GM10266 (cell line): ENCODE results near the gene B3GLCT.
"Not testable (repeated sequence)": the region's sequence is repeated elsewhere in the genome, so short reads cannot be mapped to it uniquely, and the experiment has no call there.

Source experiments
- DNase-seq: peaks from one replicate; pipeline ENCODE4 v3.0.0; 2012; ENCODE audit errors: extremely low spot score
- TF ChIP-seq, protein P1 (sequence below): IDR thresholded peaks from 2 replicates; pipeline ENCODE4 v1.5.1; 2012; ENCODE audit warnings: mild to moderate bottlenecking, low read depth; ENCODE audit not compliant: control insufficient read depth, insufficient read depth; ENCODE audit errors: missing control alignments

The B3GLCT gene

DNA sequence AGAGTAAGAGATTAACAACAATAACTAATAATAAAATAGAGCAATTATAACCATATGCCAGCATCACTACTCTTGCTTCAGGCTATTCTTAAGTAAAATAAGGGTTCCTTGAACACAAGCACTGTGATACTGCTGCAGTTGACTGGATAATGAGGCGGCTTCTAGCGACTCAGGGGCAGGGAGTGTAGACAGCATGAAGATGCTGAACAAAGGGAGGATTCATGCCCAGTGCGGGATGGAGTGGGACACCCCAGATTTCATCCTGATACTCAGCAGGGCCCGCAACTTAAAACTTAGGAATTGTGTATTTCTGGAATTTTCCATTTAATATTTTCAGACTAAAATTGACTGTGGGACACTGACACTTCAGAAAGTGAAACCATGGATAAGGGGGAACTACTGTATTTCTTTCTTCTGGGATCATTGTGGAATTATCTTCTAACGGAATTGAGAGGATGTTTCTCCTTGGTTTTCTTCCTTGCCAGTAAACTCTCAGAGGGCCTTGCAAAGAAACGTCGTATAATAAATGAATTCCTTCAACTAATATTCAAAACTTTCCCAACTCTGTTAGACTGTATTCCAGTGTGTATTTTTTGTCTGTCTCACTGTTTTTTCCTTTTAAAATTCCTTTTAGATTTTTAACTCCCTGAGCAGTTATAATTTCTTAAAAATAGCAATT, 127.5 kb downstream of the B3GLCT start:
- TF ChIP-seq, protein P1, sequence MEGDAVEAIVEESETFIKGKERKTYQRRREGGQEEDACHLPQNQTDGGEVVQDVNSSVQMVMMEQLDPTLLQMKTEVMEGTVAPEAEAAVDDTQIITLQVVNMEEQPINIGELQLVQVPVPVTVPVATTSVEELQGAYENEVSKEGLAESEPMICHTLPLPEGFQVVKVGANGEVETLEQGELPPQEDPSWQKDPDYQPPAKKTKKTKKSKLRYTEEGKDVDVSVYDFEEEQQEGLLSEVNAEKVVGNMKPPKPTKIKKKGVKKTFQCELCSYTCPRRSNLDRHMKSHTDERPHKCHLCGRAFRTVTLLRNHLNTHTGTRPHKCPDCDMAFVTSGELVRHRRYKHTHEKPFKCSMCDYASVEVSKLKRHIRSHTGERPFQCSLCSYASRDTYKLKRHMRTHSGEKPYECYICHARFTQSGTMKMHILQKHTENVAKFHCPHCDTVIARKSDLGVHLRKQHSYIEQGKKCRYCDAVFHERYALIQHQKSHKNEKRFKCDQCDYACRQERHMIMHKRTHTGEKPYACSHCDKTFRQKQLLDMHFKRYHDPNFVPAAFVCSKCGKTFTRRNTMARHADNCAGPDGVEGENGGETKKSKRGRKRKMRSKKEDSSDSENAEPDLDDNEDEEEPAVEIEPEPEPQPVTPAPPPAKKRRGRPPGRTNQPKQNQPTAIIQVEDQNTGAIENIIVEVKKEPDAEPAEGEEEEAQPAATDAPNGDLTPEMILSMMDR, result no peak
- DNase-seq, result no peak

- TF ChIP-seq, protein P1, result no peak
- no peak for DNase-seq
These were observed 128.9 kb downstream of the B3GLCT start for GRCh38 chr13:31328549-31329235.

- DNase-seq, result no peak
- TF ChIP-seq, protein P1, result no peak
These were observed 130.5 kb downstream of the B3GLCT start for GRCh38 chr13:31330236-31330635.

- no peak for DNase-seq
- TF ChIP-seq, protein P1, result no peak
These were observed 131.3 kb downstream of the B3GLCT start for GRCh38 chr13:31331068-31331467.

DNA sequence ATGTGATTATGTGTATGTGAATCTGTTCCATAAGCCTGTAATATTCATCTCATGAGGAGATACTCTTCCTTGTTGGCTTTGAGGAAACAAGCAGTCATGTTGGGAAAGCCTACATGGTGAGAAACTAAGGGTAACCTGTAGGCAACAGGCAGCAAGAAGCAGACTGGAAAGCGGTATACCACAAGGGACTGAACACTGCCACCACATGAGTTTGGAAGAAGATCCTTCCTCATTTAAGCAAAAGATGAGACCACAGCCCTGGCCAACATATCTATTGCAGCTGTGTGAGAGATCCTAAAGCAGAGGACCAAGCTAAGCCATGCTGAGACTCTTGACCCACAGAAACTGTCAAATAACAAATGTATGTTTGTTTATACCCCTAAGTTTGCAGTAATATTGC, 134.8 kb downstream of the B3GLCT start:
- TF ChIP-seq, protein P1, result no peak
- DNase-seq, result no peak

GRCh38 chr13:31334994-31335557, 135.3 kb downstream of the B3GLCT start:
- no peak for DNase-seq
- TF ChIP-seq, protein P1, result no peak

GRCh38 chr13:31339616-31340015, 139.8 kb downstream of the B3GLCT start:
- not testable (repeated sequence) for DNase-seq

- not testable (repeated sequence) for DNase-seq
These were observed 141.1 kb downstream of the B3GLCT start for GRCh38 chr13:31340848-31341247.
